BLaER1 (cell line): ENCODE data around the gene DNER.
A peak's percentile ranks its signal among the peaks of the same experiment; 100 is the strongest.

Source experiments
- H3K27ac ChIP-seq: shearing (Covaris generic); formaldehyde crosslinking; 2 replicates; pipeline ENCODE4 v1.8.1; 2022
- H3K27me3 ChIP-seq: shearing (Covaris generic); formaldehyde crosslinking; 2 replicates; pipeline ENCODE4 v1.8.1; 2022
- H3K36me3 ChIP-seq: shearing (Covaris generic); formaldehyde crosslinking; 2 replicates; pipeline ENCODE4 v1.8.1; 2022
- H3K4me1 ChIP-seq: shearing (Covaris generic); formaldehyde crosslinking; 2 replicates; pipeline ENCODE4 v1.8.1; 2022
- H3K4me2 ChIP-seq: shearing (Covaris generic); formaldehyde crosslinking; 2 replicates; pipeline ENCODE4 v1.8.1; 2022
- H3K4me3 ChIP-seq: shearing (Covaris generic); formaldehyde crosslinking; 2 replicates; pipeline ENCODE4 v1.8.1; 2022
- H3K9ac ChIP-seq: shearing (Covaris generic); formaldehyde crosslinking; 2 replicates; pipeline ENCODE4 v1.8.1; 2022
- H3K9me3 ChIP-seq: shearing (Covaris generic); formaldehyde crosslinking; 2 replicates; pipeline ENCODE4 v1.8.1; 2022
- H4K20me1 ChIP-seq: shearing (Covaris generic); formaldehyde crosslinking; 2 replicates; pipeline ENCODE4 v1.8.1; 2022
- Cebpa-rat ChIP-seq: shearing (Covaris generic); IDR thresholded peaks from 2 replicates; pipeline ENCODE4 v1.8.1; 2022

DNER gene

DNA sequence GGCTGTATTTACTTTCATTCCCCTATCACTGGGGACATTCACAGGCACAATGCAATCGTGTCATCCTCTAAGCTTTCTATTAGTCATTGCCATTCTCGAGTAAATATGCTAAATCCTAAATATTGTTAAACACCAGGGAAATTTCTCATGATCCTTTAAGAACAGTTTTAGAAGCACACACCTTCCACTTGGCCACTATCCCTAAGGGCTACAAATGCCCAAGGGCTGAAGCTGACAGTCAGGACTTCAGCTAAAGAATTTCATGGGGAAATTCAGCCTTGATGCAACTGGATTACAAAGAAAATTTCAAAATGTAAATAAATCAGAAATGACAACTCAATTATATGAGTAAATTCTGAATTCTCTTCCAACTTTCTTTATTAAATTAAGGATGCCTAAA, 280.2 kb downstream of the DNER start:
- H3K9me3 ChIP-seq: no peaks in the 10 kb centered on the region
- no peaks in the 10 kb centered on the region for H3K36me3 ChIP-seq
- no peaks in the 10 kb centered on the region for H4K20me1 ChIP-seq
- H3K27ac ChIP-seq: no peak overlapping the region
- H3K4me1 ChIP-seq: no peaks in the 10 kb centered on the region
- TF ChIP-seq Cebpa-rat: no peak
- H3K27me3 ChIP-seq: no peaks in the 10 kb centered on the region
- H3K4me2 ChIP-seq: no peak overlapping the region
- no peak overlapping the region for H3K9ac ChIP-seq
- H3K4me3 ChIP-seq: no peak overlapping the region

DNA sequence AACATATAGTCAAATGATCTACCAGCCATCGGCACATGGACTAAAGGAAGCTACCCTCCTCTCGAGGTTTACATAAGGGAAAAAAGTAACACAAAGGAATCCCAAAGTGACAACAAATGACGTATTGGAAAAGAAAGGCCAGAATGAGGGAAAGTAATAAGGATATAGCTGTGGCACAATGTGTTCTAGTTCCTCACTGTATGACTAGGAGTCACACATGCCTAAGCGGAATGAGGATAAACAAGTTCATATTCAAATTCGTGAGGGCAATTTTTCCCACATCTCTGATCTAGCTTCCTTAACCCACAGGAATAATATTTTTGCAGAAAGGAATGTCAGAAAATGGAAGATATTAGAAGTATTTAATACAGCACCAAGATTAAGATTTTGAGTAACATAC, 281.0 kb downstream of the DNER start:
- Histone ChIP-seq H3K36me3 (no peaks in the 10 kb centered on the region), H3K4me2 (no peak overlapping the region), H3K27ac (no peak overlapping the region), H3K4me1 (no peaks in the 10 kb centered on the region), H3K27me3 (no peaks in the 10 kb centered on the region), H3K9me3 (no peaks in the 10 kb centered on the region), H3K9ac (no peak overlapping the region), H4K20me1 (no peaks in the 10 kb centered on the region), H3K4me3 (no peak overlapping the region)
- no peak for TF ChIP-seq Cebpa-rat

DNA sequence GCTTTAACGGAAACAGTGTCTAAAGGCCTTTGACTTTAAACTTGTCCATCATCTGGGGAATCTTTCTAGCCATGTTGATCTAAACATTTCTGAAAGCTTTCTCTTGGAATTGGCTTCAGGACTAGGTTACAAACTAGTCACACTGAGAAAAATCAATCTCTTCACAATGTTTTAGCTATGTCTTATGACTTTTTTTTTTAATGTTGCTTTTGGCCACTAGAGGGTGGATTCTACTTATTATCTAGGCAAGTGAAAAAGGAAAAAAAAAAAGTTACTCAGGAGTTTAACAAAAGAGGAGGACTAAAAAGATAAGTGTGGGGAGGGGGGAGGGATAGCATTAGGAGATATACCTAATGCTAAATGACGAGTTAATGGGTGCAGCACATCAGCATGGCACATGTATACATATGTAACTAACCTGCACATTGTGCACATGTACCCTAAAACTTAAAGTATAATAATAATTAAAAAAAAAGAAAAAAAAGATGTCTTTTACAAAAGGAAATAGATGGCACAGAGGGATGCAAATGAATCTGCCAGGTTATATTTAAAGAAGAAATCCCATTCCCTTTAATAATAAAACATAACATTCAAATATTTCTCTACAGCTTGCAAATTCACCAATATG, 282.9 kb downstream of the DNER start:
- Histone ChIP-seq H3K27me3 (no peaks in the 10 kb centered on the region), H3K4me3 (no peak overlapping the region), H3K9ac (no peak overlapping the region), H3K27ac (no peak overlapping the region), H3K4me1 (no peaks in the 10 kb centered on the region), H3K4me2 (no peak overlapping the region), H3K36me3 (no peaks in the 10 kb centered on the region), H4K20me1 (no peaks in the 10 kb centered on the region), H3K9me3 (no peaks in the 10 kb centered on the region)
- no peak for TF ChIP-seq Cebpa-rat

DNA sequence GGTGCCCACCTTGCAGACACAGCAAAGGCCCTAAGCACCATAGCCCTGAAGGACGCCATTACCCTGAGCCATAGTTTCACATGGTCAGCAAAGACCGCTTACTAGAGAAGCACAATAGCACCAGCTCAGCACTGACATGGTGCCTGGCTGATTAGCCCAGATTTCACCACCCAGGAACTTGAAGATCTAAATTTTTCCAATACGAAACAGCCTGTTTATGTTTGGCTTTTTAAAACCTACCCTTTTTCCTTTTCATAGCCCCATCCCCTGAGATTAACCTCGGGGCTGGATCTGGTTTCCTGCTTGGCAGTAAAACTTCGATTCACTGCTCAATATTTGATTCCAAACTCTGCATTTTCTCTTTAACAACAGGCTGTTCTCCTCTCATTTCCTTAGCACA, 284.8 kb downstream of the DNER start:
- TF ChIP-seq Cebpa-rat: no peak
- Histone ChIP-seq H3K4me1 (no peaks in the 10 kb centered on the region), H3K4me3 (no peak overlapping the region), H3K27me3 (no peaks in the 10 kb centered on the region), H3K4me2 (no peak overlapping the region), H3K9me3 (no peaks in the 10 kb centered on the region), H3K36me3 (no peaks in the 10 kb centered on the region), H3K9ac (no peak overlapping the region), H3K27ac (no peak overlapping the region), H4K20me1 (no peaks in the 10 kb centered on the region)

DNA sequence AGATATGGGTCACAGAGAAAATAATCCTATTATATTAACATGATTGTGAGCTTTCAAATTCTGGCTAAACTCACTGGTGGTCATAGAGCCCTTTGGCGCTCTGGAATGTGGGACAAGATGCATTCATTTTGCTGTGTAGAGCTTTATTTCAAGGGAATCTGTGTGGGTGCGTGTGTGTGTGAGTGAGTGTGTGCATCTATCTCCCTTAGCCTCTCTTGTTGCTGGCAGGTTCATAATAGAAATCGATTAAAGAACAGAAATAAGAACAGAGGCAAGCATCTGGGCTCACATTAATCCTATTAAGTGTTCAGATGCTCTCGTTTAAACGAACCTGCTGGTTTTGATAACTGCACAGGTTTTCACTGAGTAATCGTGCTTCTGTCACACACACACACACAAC, 287.9 kb downstream of the DNER start:
- H3K9ac ChIP-seq: no peak overlapping the region
- H3K4me2 ChIP-seq: no peak overlapping the region
- no peaks in the 10 kb centered on the region for H4K20me1 ChIP-seq
- TF ChIP-seq Cebpa-rat: no peak
- H3K4me1 ChIP-seq: no peaks in the 10 kb centered on the region
- no peak overlapping the region for H3K27ac ChIP-seq
- H3K27me3 ChIP-seq: no peaks in the 10 kb centered on the region
- no peaks in the 10 kb centered on the region for H3K9me3 ChIP-seq
- no peaks in the 10 kb centered on the region for H3K36me3 ChIP-seq
- no peak overlapping the region for H3K4me3 ChIP-seq

DNA sequence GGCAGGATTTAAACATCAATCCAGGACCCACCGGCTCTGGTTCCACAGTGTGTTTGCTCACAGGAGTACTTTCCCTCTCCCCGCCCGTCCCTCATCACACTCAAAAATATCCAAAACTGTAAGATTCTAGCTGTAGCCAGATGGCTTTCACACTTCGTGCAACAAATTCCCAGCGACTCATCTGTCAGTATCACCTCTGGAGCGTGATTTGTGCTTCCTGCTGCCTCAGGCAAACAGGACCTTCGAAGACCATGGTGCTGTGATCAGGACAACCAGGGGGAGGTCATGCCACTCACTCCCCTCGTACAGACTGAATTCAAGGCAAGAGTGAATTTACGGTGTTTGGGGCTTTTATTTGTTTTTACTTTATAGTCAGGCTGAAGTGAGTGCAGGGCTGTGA, 288.8 kb downstream of the DNER start:
- no peaks in the 10 kb centered on the region for H3K4me1 ChIP-seq
- no peaks in the 10 kb centered on the region for H3K9me3 ChIP-seq
- no peaks in the 10 kb centered on the region for H3K36me3 ChIP-seq
- H3K27ac ChIP-seq: no peak overlapping the region
- H3K27me3 ChIP-seq: no peaks in the 10 kb centered on the region
- no peak for TF ChIP-seq Cebpa-rat
- no peak overlapping the region for H3K9ac ChIP-seq
- no peak overlapping the region for H3K4me2 ChIP-seq
- no peaks in the 10 kb centered on the region for H4K20me1 ChIP-seq
- H3K4me3 ChIP-seq: no peak overlapping the region

DNA sequence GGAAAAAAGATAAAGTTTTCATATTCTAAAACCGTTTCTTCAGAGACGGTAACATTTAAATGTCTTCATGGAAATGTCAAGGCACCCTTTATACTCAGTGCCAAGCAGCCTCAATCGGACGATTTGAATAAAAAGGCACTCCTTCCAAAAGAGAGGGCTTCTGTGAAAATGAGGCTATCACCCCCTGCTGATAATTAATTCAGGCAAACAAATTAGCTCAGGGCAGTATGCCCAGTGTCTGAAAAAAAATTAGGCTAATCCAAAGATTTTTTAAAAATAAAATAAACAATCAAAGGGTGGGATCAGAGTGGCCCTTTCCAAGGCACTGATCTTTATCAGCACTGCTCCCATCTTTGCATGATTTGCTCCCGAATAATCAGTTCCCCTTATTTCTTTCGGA, 292.3 kb downstream of the DNER start:
- Histone ChIP-seq H3K4me2 (no peak overlapping the region), H3K27me3 (no peaks in the 10 kb centered on the region), H3K9me3 (no peaks in the 10 kb centered on the region), H3K4me1 (no peaks in the 10 kb centered on the region; the same call in 1 of the 2 replicates), H3K4me3 (no peak overlapping the region), H3K36me3 (no peaks in the 10 kb centered on the region), H3K9ac (no peak overlapping the region), H3K27ac (no peak overlapping the region), H4K20me1 (no peaks in the 10 kb centered on the region)
- no peak for TF ChIP-seq Cebpa-rat

DNA sequence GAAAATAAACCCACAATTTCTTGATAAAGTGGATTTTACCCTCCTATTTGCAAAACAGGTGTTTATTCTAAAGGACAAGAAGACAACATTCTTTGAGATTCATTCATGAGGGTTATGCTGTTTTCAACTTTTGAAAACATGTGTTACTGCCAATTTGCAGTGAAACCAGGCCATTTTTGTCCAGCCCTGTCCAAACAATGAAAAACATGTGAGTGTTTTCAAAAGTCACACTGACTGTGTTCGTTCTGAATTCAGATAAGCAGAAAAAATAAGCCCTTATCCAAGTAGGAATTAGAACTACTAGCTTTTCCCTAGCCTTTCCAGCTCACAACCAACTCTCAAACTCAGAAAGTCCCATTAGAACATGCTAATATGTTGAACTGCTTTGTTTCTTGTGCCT, 295.2 kb downstream of the DNER start:
- Histone ChIP-seq H3K36me3 (no peaks in the 10 kb centered on the region), H3K27ac (no peak overlapping the region), H3K4me3 (no peak overlapping the region), H3K9me3 (peaks cover 10% of the 10 kb centered on the region; the same call in 1 of the 2 replicates), H3K27me3 (no peaks in the 10 kb centered on the region), H3K9ac (no peak overlapping the region), H3K4me1 (peaks cover 17% of the 10 kb centered on the region), H4K20me1 (no peaks in the 10 kb centered on the region), H3K4me2 (no peak overlapping the region)
- TF ChIP-seq Cebpa-rat: no peak

DNA sequence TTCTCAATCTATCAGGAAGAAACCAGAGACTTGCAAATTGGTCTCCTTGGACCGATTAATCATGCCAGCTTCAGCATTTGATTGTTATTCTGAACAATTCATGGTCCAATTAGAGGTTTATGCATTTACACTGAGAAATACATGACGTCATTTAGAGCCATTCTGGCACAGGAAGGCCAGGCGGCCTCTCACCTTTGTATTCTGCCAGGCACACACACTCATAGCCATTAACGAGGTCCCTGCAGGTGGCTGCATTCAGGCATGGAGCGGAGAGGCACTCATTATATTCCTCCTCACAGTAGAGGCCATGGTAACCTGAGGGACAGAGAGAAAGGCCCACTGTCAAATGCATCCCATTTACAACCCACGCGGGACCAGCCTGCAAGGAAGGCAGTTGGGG, 296.4 kb downstream of the DNER start:
- H3K27ac ChIP-seq: no peak overlapping the region
- no peaks in the 10 kb centered on the region for H4K20me1 ChIP-seq
- H3K36me3 ChIP-seq: no peaks in the 10 kb centered on the region
- H3K27me3 ChIP-seq: no peaks in the 10 kb centered on the region
- peaks cover 17% of the 10 kb centered on the region for H3K4me1 ChIP-seq
- H3K9ac ChIP-seq: no peak overlapping the region
- H3K4me2 ChIP-seq: no peak overlapping the region
- H3K9me3 ChIP-seq: peaks cover 10% of the 10 kb centered on the region; the same call in 1 of the 2 replicates
- H3K4me3 ChIP-seq: no peak overlapping the region
- TF ChIP-seq Cebpa-rat: no peak

DNA sequence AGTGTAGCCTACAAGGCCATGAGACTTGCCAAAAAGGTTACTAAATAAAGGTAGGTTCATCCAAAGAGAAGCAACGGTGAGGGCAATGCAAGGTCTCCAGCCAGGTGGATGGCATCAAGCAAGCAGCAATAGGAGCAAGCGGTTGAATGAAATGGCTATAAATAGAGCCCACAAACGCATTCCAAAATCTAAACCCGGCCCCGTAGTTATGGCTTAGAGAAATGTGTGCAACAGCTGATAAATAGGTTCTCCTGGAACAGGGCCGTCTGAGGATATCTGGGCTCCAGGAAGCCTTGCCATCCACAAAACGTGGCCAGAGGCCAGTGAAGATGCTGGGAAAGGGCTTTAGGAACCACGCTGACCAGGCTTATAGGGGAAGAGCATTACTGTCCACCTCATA, 297.2 kb downstream of the DNER start:
- no peak overlapping the region for H3K4me3 ChIP-seq
- no peak overlapping the region for H3K9ac ChIP-seq
- H3K27me3 ChIP-seq: no peaks in the 10 kb centered on the region
- no peak for TF ChIP-seq Cebpa-rat
- peaks cover 17% of the 10 kb centered on the region for H3K4me1 ChIP-seq
- no peaks in the 10 kb centered on the region for H4K20me1 ChIP-seq
- peak overlapping the region; percentile 68; the same call in 1 of the 2 replicates for H3K27ac ChIP-seq
- peaks cover 10% of the 10 kb centered on the region; the same call in 1 of the 2 replicates for H3K9me3 ChIP-seq
- H3K36me3 ChIP-seq: no peaks in the 10 kb centered on the region
- H3K4me2 ChIP-seq: no peak overlapping the region; the same call in 1 of the 2 replicates

DNA sequence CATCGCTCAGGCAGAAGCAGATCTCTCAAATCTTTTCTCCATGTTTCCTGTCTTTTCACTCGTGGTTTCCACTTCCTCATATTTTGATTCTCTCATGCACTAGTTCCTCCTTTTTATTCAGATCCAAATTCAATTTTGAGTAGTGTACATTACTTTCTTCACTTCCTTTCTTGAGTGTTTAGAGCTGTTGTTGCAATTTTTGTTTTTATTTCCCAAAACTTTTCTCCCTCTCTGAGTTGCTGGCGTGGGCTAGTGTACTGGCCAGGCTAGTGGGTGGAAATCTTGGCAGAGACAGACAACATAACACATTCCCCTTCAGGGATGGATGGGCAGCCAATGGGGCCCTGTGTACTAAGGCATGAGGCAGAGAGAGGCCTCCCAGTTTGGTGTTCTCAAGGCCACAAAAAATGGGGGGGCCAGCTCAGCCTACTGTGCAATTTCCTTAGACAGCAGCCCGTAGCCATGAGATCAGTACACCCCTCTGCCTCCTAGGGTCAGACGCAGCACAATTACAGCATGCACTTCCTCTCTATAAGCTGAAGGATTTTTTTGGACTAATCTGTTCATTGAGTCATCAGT, 298.1 kb downstream of the DNER start:
- peak overlapping the region; percentile 68 for H3K27ac ChIP-seq

More for the DNA sequence above, 298.1 kb downstream of the DNER start:
- no peaks in the 10 kb centered on the region for H3K36me3 ChIP-seq
- TF ChIP-seq Cebpa-rat: no peak
- H3K4me1 ChIP-seq: peaks cover 17% of the 10 kb centered on the region
- H3K4me2 ChIP-seq: peak overlapping the region; percentile 70
- no peaks in the 10 kb centered on the region for H4K20me1 ChIP-seq
- no peaks in the 10 kb centered on the region for H3K27me3 ChIP-seq
- H3K4me3 ChIP-seq: no peak overlapping the region
- no peak overlapping the region for H3K9ac ChIP-seq
- H3K9me3 ChIP-seq: peaks cover 10% of the 10 kb centered on the region; the same call in 1 of the 2 replicates
